ENCODE data around the gene DCTD.

DCTD gene

DNA sequence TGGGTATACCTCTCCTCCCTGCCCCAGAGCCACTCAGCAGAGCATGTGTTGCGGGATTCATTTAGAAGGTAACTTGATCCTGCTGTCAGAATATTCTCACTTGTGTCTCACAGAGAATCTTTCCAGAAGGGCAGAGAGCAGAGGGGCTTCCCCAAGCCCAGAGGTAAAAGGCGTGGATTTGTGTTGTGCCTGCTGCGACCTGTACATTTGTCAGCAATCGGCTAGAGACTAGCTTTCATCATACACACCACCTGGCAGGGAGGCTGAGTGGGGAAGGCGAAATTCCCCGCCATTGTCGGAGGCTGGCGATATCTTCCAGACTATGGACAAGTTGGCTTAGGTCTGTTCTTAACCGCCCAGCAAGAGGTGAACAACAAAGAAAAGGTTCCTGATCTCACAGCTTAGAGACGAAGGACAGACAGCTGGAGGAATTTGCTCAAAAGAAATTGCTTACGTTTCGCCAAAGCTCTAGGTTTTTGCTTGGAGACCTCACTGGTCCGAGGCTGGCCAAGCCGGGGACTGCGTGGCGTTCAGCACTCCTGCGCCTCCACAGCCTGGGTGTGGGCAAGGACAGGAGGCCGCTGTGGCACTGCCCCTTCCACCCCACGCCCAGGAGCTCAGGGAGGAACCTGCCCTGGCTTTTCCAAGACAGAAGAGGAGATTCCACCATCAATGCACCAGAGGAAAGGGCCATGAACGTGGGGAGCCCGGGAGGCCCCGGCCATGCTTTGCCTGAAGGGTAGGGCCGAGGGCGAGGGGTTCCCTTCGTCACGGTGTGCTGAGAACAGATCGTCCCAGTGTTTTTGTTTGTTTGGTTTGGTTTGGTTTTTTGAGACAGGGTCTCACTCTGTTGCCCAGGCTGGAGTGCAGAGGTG is 69.4 kb downstream of the DCTD start:
- no peak for DNase-seq (ENCODE audit: low read depth)
- TF ChIP-seq, protein P1, sequence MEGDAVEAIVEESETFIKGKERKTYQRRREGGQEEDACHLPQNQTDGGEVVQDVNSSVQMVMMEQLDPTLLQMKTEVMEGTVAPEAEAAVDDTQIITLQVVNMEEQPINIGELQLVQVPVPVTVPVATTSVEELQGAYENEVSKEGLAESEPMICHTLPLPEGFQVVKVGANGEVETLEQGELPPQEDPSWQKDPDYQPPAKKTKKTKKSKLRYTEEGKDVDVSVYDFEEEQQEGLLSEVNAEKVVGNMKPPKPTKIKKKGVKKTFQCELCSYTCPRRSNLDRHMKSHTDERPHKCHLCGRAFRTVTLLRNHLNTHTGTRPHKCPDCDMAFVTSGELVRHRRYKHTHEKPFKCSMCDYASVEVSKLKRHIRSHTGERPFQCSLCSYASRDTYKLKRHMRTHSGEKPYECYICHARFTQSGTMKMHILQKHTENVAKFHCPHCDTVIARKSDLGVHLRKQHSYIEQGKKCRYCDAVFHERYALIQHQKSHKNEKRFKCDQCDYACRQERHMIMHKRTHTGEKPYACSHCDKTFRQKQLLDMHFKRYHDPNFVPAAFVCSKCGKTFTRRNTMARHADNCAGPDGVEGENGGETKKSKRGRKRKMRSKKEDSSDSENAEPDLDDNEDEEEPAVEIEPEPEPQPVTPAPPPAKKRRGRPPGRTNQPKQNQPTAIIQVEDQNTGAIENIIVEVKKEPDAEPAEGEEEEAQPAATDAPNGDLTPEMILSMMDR (IDR thresholded peaks at IDR 0.05; ENCODE audit: control insufficient read depth, extremely low read depth, insufficient read depth), result no peak
- no peak overlapping the region for H3K4me3 ChIP-seq (ENCODE audit: low read depth, low read length)

DNA sequence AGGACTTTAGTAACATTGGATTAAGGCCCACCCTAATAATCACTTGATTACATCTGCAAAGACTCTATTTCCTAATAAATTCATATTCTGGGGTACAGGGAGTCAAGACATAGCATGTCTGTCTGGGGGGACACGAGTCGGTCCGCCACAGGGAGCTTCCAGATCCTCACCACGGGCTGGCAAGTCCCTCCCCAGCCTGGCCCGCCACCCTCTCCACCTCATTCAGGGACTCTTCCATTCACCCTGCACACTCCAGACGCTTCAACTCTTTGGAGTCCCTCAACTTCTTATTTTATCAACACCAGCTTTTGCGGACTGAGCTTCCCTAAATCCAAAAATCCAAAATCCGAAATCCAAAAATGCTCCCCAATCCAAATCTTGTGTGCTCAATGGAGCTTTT is 71.2 kb downstream of the DCTD start:
- TF ChIP-seq, protein P1 (IDR thresholded peaks at IDR 0.05; ENCODE audit: control insufficient read depth, extremely low read depth, insufficient read depth), result no peak
- no peak for DNase-seq (ENCODE audit: low read depth)
- no peak overlapping the region for H3K4me3 ChIP-seq (ENCODE audit: low read depth, low read length)

DNA sequence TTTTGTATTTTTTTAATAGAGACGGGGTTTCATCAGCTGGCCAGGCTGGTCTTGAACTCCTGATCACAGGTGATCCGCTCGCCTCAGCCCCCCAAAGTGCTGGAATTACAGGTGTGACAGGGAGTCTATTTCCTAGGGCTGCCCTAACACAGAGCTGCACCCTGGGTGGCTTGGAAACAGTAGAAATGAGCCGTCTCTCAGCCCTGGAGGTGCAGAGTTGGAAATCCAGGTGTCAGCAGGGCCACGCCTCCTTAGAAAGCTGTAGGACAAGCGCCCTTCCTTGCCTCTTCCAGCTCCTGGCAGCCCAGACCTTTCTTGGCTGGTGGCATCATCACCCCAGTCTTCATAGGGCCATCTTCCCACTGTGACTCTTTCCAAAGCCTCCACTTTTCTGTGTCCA is 71.6 kb downstream of the DCTD start:
- no peak overlapping the region for H3K4me3 ChIP-seq (ENCODE audit: low read depth, low read length)
- no peak for DNase-seq (ENCODE audit: low read depth)
- TF ChIP-seq, protein P1 (IDR thresholded peaks at IDR 0.05; ENCODE audit: control insufficient read depth, extremely low read depth, insufficient read depth), result no peak

DNA sequence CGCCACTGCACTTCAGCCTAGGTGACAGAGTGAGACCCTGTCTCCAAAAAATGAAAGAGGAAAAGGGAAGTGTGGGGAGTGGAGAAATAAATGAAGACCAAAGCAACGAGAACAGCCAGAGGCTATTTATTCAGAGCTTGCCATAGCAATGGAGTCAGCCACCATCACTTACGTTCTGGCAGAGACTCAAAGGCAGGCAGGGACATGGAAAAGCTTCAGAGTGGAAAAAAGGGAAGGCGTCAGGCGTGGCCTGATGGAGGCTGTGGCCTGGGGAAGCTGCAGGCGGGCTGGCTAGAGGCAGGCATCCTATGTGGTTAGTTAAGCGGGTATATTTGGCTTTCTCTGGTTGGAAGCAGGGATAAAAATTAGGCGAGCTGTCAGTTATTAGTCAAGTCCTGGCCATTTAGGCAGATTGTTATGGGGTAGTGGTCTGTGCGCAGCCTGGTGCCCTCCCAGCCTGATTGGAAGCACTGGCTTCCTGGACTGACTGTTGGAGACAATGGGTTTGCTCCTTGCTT is 73.3 kb downstream of the DCTD start:
- TF ChIP-seq, protein P1 (IDR thresholded peaks at IDR 0.05; ENCODE audit: control insufficient read depth, extremely low read depth, insufficient read depth), result no peak
- no peak overlapping the region for H3K4me3 ChIP-seq (ENCODE audit: low read depth, low read length)
- DNase-seq (ENCODE audit: low read depth), result no peak

DNA sequence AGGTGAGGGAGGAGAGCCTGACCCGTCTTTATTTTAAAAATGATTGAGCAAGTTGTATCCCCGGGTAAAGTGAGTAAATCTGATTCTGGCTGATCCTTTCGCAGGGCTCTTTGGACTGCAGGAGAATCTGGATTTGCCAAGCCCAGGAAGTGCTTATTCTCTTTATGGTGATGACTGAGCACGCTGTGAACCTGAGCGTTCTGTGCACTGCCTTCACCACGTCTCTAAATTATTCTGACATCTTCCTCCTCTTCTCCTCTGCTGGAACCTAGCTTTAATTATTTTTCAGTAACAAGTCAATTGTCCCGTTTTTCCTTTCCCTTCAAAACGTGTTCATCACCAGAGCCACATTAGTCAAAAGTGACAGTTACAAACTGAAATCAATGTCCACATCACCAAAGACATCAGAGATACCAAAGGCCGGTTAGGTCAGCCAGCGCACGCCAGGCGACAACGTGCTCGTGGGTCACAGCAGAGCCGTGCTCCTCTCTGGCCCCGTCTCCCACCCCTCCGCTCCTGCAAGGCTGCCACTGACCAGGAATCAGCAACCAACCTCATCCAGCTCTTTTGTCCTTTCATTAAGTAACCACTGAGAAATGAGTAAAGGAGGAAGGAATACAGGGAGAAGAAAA is 74.3 kb downstream of the DCTD start:
- TF ChIP-seq, protein P1 (IDR thresholded peaks at IDR 0.05; ENCODE audit: control insufficient read depth, extremely low read depth, insufficient read depth), result no peak
- DNase-seq (ENCODE audit: low read depth), result no peak

DNA sequence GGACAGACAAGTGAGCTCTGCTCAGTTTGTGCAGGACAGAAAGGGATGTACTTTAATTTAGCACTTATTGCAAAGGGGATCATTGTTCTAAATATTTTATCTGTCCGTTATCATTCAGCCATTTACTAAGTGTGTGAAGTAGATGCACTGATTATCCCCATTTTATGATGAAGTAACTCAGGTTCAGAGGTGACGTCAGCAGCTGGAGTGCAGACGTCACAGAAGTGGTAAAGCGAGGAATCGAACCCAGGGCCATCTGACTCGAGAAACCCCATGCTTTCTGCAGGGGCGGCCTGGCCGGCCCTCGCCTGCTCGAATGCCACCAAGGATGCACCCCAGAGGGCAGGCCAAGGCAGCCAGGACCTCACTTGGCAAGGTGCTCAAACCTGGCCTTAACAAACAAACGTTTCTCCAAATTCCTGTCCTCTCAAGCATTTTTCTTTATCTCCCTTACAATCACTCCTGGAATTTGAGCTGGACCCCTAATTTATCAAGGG is 75.0 kb downstream of the DCTD start:
- H3K4me3 ChIP-seq (ENCODE audit: low read depth, low read length), result no peak overlapping the region
- TF ChIP-seq, protein P1 (IDR thresholded peaks at IDR 0.05; ENCODE audit: control insufficient read depth, extremely low read depth, insufficient read depth), result no peak
- no peak for DNase-seq (ENCODE audit: low read depth)

More for the DNA sequence above, 74.3 kb downstream of the DCTD start:
- H3K4me3 ChIP-seq (ENCODE audit: low read depth, low read length), result no peak overlapping the region
